ENCODE results near the gene BCL2L13. TPM values are rescaled to one million over a fixed set of nuclear protein-coding genes. Genes with fewer than 3 reads are reported as not detected.

Gene BCL2L13
- total RNA-seq, 1 donor from 2014 or later: 26.0 TPM

DNA sequence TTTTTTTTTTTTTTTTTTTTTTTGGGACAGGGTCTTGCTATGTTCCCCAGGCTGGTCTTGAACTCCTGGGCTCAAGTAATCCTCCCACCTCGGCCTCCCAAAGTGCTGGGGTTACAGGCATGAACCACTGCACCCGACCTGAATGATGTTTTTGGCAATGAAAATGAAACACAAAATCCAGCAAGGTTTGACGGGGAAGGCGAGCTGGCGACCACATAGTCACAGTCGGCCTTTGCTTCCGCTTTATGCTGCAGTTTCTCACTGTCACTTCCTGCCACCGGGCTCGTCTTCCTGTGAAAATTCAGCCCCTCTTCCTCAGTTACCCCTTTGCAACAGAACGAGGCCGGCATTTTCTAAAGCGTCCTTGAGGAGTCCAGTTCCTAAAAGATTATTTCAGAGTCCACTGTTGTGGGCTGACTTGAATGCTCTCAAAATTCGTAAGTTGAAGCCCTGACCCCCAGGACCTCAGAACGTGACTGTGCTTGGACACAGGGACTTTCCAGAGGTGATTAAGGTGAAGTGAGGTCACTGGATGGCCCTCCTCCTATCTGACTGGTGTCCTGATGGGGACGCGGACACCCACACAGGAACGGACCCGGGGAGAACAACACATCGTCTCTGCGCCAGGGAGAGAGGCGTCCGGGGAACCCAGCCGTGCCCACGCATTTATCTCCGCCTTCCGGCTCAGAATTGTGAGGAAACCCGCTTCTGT is 138.6 kb downstream of the BCL2L13 start:
- peak; percentile 37 to 90 for DNase-seq (ENCODE audit: low read depth in 2 of 2)

- no peak for DNase-seq (ENCODE audit: low read depth in 2 of 2)
Measured at GRCh38 chr22:17777717-17778044, 139.1 kb downstream of the BCL2L13 start.

GRCh38 chr22:17778412-17778976 is 139.9 kb downstream of the BCL2L13 start:
- no peak for DNase-seq (ENCODE audit: low read depth in 2 of 2)

DNA sequence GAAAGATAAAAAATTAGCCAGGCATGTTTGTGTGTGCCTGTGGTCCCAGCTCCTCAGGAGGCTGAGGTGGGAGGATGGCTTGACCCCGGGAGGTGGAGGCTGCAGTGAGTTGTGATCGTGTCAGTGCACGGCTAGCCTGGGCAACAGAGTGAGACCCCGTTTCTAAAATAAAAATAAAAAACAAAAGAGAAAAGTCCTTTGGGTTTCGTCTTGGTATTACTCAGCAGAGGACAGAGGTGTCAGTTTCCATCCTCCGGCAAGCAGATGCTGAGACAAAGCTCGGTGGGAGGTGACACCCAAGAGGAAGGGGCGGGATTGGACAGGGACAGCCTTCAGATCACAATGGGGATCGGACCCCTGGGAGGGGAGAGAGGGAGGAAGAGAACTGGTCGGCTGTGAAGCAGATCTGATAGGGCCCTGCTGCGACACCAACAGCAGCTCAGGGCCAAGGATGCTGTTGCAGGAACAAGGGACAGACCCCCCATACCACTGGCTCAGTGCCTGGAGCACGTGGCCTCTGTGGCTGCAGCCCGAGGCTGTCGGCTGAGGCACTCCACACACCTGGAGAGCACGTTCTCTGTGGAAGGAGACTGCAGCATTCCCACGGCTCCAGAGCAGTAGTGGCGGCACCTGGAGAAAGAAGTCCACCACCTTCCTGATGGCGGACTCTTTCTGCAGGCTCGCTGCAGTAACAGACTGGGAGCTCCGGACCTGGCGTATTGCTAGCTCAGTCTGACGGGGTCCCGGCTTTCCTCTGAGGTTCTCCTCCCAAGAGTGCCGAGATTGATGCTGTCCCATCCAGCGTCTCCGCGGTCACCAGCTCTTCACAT is 140.9 kb downstream of the BCL2L13 start:
- no peak for DNase-seq (ENCODE audit: low read depth in 2 of 2)

- DNase-seq (ENCODE audit: low read depth in 2 of 2): no peak
Measured at GRCh38 chr22:17780116-17780740, 141.7 kb downstream of the BCL2L13 start.

Other genes with a start within 250 kb of the BCL2L13 start
- gene SLC25A18, start 75.3 kb upstream of the BCL2L13 start, total RNA-seq: not detected in 2 replicates
- 106 and 141 TPM in 2 replicates for gene ATP6V1E1, start 10.0 kb upstream of the BCL2L13 start, total RNA-seq
- 39.4 and 43.3 TPM in 2 replicates for gene BID, start 135.7 kb downstream of the BCL2L13 start, total RNA-seq